Stimulated activated CD8-positive, alpha-beta memory T cell treated with anti-CD3 and anti-CD28 coated beads, Interleukin-7, amount 100 ng/mL, for 24 hours (primary cell): ENCODE data around the gene MOB3B.

Source experiments
- DNase-seq: peaks from one replicate; pipeline ENCODE4 v3.0.0-alpha.2; 2020; ENCODE audit warnings: low read depth

The MOB3B gene

GRCh38 chr9:27541740-27542139, 12.1 kb upstream of the MOB3B start:
- no peak for DNase-seq

- no peak for DNase-seq
Observed at GRCh38 chr9:27540502-27540901, 10.9 kb upstream of the MOB3B start.

GRCh38 chr9:27539479-27540441, 10.1 kb upstream of the MOB3B start:
- DNase-seq = no peak

GRCh38 chr9:27538647-27539046, 9.0 kb upstream of the MOB3B start:
- no peak for DNase-seq

GRCh38 chr9:27537756-27538155, 8.1 kb upstream of the MOB3B start:
- DNase-seq = no peak

- DNase-seq = no peak
Observed at GRCh38 chr9:27537027-27537435, 7.4 kb upstream of the MOB3B start.

- no peak for DNase-seq
Observed at GRCh38 chr9:27536168-27536567, 6.6 kb upstream of the MOB3B start.

GRCh38 chr9:27535701-27536118, 6.1 kb upstream of the MOB3B start:
- DNase-seq = no peak

GRCh38 chr9:27534658-27535209, 5.1 kb upstream of the MOB3B start:
- no peak for DNase-seq

- DNase-seq = no peak
Observed at GRCh38 chr9:27534131-27534530, 4.5 kb upstream of the MOB3B start.

- no peak for DNase-seq
Observed at GRCh38 chr9:27533311-27533710, 3.7 kb upstream of the MOB3B start.

- no peak for DNase-seq
Observed at GRCh38 chr9:27532046-27532445, 2.4 kb upstream of the MOB3B start.

- no peak for DNase-seq
Observed at GRCh38 chr9:27530915-27531755, 1.5 kb upstream of the MOB3B start.

- DNase-seq = peak; percentile 5
Observed at GRCh38 chr9:27528886-27529315, 713 bp downstream of the MOB3B start.

- DNase-seq = peak; percentile 9
Observed at GRCh38 chr9:27528076-27528885, 1.3 kb downstream of the MOB3B start.

- DNase-seq = no peak
Observed at GRCh38 chr9:27527702-27528075, 1.9 kb downstream of the MOB3B start.

GRCh38 chr9:27524236-27524635, 5.4 kb downstream of the MOB3B start, which contains the start of gene IFNK:
TSS of gene IFNK (plus strand) at chr9:27524290. CDS start at chr9:27524337, 47 bp downstream.
- DNase-seq = no peak

- no peak for DNase-seq
Observed at GRCh38 chr9:27523141-27523540, 6.5 kb downstream of the MOB3B start.

GRCh38 chr9:27520986-27521385, 8.6 kb downstream of the MOB3B start:
- no peak for DNase-seq

- DNase-seq = no peak
Observed at GRCh38 chr9:27519466-27520465, 9.8 kb downstream of the MOB3B start.
